Anterior cingulate cortex (tissue), 58 donors: ENCODE data around the gene TMEM219.

Experiments
- DNase-seq, 58 donors: peaks; one replicate each; lab custom pipeline; 2025; lab: John Stamatoyannopoulos, UW

TMEM219 gene

DNA sequence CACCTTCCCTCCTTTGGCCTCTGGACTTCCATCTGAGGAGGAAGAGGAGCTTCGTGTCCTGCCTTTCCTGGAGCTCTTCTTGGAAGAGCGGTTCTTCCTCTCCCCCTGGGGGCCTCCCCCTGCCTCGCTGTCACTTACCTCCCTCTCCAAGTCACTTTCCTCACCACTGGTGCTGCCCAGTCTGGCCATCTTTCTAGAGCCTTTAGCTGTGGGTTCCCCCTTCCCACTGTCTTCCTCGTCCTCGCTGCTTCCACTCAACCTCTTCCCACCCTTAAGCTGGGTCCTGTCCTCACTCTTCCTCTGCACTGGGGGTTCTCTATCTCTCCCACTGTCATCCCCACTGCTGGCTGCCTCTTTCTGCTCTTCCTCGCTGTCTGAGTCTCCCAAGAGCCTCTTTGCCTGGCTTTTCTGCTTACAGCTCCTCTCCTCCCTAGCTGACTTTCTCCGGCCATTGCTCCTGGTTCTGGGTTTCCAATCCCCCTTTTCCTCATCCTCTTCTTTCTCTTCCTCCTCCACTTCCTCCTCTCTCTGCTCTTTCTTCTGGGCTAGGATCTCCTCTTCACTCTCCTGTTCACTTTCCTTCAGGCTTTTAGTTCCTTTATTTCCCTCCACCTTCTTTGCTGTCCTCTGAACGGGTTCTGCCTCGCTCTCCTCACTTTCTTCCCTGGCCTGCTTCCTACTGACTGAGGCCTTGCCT, 32.2 kb downstream of the TMEM219 start:
- DNase-seq = no peak

DNA sequence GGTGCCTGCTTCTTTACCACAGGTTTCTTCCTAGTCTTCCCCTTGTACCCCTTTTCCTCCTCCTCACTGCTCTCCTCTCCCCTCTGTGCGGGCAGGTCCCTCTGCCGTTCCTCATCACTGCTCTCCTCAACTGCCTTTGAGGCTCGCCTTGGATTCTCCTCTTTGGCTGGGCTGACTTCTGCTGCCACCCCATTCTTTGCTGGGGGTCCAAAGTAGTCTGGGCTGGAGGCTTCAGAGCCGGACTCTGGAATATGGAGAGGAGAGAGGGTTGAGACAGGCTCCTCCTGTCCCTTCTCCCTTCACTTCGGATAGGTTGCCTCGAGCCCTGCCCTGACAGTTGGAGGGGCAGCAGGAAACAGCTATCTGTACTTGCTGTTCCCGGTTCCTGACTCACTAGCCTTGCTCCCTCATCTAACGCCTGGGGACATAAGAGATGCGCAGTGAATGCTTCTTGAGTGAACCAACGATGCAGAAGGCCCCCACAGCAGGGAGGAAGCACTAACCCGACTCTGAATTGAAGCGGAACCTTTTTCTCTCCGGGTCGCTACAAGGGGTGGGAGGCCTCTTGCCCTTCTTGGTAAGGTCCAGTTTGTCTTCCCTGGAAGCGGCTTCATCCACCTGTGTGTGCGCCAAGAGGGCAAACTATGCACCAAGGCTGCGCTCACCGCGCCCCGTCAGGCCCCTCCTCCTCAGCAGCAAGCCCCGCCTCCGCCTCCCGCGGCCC, 32.9 kb downstream of the TMEM219 start:
- peak in 12 of 58 donors; percentile 47 to 65 (median 56) for DNase-seq

DNA sequence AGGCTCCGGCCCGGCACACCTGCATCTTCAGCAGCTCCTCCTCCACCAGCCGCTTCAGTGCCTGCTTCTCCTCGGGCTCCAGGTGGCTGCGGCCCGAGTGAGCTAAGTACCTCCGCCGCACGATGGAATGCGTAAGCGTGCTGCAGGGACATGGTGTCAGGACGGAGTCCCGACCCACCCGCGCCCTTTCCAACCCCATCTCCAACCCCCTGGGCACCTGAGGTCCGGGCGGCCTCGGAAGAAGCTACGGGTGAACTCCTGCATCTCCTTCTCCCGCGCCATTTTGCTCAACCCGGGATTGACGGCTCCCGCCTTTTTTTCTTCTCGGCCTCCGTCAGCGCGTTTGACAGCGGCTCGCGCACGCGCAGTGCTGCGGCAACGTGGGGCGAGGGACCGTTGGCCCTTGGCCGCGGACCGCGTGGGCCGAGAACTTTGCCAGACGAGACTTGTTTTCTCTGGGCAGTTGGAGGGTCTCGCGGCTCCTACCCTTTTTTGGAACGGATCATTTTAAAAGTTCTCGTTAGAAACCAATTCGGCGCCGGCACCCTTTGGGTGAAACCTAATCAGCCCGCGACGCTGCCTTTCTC, 33.5 kb downstream of the TMEM219 start, which contains the start of gene HIRIP3:
TSS of gene HIRIP3 (minus strand) at position 294 of the 587 bp plus-strand sequence. CDS start at position 282, 12 bp downstream.
- peak in 56 of 58 donors; percentile 44 to 90 (median 80) for DNase-seq

DNA sequence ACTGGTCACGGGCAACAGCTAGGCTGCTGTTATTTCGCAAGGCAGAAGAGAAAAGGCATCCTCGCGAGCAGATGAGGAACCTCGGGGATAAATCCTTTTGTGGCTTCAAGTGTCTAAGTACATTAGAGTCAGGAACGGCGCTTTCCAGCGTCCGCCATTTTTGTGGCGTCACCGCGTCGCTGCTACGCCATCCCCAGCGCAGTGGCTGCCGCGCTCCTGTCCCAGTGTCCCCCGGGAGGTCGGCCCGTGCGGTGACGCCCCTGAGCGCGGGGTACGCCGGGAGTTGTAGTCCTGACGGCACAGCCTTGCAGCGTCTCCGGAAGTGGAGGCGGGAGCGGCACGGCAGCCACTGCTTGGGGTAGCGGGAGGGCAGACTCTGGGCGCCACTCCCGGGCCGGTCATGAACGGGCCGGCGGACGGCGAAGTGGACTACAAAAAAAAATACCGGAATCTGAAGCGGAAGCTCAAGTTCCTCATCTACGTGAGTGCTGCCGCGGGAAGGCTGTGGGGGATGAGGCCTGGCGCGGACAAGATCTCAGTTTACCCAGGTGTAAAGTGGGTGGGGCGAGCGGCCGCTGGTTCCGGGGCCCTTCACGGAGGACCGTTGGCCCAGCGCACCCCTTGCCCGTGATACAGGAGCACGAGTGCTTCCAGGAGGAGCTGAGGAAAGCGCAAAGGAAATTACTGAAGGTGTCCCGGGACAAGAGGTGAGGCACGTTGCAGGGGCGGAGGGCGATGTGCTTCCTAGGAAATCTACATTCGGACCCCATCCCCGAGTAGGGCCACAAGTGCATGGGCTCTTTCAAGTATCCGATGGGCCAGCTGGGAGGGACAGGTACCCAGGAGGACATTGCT, 34.3 kb downstream of the TMEM219 start, which contains the start of gene INO80E:
TSS of gene INO80E (plus strand) at position 331 of the 855 bp plus-strand sequence. CDS start at position 401, 70 bp downstream.
- peak; percentile 86 to 100 (median 97) for DNase-seq

DNA sequence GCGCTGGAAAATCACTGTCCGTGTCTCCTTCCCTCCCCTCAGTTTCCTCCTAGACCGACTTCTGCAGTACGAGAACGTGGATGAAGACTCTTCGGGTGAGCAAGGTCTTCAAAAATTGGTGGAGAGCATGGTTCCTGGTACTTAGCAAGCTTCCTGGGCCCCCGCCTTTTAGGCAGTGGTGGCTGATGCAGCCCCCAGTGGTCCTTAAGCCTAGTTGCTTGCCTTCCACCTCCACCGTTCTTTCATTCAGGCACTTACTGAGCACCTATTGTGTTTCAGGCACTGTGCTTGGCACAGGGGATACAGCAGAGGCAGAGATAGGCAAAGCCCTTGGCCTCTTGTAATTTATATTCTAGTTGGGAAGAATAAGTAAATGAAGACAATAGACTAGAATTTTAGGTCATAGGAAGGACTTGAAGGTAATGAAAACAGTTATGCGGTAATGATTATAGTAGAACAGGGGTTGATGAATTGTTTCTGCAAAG, 34.9 kb downstream of the TMEM219 start:
- DNase-seq = no peak

DNA sequence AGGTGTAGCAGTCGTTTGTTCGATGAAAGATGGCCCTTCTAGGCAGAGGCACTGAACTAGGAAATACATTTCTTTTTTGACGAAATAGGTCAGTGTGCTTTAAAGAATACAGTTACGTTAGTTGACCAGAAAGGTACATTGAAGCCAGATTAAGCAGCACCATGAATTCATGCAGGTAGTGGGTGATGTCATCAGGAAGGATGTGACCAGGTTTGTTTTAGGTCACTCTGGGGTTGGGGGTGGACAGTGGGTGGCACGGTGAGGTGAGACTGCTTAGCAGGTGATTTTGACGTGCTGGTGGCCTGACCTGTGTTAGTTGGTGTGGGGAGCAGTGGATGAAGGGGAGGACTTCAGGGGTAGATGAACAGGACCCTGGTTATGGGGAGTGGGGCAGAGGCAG, 37.7 kb downstream of the TMEM219 start:
- DNase-seq = no peak

DNA sequence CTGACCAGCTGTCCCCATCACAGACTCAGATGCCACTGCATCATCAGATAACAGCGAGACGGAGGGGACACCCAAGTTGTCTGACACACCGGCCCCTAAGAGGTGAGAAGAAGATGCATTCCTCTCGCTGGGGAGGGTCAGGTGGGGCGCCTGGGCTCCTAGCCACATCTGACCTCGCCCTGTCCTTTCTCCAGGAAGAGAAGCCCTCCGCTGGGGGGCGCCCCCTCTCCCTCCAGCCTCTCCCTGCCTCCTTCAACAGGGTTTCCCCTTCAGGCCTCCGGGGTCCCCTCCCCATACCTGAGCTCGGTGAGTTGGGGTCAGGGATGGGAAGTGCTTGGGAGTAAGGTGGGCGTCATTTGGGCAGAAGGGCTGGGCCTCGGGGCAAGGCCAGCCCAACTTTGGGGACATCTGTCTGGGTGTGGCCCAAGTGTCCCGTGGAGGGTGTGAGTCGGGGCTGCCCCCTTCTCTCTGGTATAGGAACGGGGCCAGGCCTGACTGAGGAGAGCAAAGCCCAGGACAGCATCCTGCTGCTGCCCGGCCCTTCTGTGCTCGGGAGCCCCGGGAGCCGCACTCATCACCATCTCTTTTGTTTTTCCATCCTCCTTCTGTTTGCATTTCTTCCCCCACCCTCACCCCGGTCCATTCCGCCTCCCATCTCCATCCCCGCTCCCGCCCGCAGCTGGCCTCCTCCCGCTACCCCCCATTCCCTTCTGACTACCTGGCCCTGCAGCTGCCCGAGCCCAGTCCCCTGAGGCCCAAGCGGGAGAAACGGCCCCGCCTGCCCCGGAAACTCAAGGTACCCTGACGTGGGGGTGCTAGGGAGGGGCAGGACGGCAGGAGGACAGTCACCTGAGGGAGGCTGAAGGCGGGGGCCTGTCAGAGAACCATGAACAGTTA, 39.1 kb downstream of the TMEM219 start:
- DNase-seq = no peak

DNA sequence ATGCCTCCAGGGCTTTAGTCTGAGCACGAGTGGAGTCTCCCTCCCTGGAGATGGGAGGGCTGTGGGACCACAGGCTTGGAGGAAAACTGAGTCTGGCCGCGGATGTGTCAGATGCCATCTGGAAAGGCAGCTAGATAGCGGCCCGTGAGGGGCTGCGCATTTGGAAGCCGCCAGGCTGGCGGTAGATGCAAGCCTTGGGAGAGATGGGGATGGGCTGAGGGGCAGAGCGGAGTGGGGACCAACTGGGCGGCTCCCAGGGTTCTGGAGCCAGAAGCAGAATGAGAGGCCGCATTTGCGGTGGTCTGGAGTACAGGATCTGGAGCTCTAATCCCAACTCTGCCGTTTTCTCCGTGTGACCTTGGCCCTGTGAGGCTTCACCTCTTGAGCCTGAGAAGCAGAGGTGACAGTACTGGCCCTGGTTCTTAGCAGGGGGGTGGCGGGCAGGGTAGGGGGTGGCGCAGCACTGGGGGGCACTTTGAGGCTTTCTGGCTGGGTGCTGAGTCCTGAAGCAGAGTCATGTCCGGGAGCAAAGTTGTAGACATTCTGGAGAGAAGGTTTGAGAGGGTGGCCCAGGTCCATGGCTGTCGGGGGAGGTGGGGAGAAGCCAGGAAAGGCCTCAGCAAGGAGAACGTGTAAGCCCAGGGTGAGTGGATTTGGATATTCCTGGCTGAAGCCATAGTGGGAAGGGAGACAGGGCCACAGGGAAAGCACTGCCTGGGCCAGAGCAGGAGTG, 40.9 kb downstream of the TMEM219 start:
- no peak for DNase-seq

DNA sequence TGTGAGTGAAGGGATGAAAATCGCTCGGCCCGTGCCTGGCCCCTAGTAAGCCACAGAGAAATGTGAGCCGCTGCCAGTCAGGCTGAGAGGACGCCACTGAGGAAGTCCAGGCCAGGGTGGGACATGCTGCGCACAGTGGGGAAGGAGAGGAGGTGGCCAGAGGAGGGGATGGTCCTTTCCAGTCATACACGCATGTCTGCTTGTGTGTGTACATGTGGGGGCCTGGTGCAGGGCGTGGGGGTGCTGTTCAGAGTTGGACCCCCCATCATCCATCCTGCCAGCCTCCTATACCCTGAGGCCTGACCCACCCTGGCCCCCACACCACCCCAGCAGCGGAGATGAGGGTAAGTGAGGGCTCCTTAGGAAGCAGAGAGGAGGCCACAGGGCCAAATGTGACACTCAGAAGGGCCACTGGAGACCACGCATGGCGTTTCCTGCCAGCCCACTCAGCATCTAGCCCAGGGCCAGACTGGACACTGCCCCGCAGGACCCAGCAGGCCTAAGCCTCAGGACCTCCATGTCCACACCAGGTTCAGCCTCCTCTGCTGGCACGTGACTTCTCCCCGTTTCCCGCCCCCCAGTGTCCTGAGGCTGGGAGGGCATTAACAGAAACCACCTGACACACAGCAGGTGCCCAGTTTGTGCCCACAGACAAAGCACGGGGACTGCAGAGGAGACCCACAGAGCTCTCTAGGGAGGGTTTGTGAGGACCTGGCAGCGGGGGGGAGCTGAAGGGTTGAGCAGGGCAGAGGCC, 42.0 kb downstream of the TMEM219 start:
- DNase-seq = no peak

DNA sequence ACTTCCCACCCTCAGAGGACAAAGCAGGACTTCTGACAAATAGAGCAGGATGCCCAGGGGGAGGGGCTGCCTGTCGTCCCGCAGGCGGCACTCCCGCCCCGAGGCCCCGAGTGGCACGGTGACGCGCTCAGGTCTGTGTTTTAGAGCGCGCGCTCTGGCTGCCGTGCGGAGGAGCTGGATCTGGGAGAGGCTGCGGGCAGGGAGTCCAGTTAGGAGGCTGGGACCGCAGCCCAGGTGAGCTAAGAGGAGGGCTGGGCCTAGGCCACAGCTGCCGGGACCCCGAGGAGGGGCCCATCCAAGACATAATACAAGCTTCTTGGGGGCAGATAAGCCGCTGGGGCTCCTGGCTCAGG, 42.5 kb downstream of the TMEM219 start:
- no peak for DNase-seq

DNA sequence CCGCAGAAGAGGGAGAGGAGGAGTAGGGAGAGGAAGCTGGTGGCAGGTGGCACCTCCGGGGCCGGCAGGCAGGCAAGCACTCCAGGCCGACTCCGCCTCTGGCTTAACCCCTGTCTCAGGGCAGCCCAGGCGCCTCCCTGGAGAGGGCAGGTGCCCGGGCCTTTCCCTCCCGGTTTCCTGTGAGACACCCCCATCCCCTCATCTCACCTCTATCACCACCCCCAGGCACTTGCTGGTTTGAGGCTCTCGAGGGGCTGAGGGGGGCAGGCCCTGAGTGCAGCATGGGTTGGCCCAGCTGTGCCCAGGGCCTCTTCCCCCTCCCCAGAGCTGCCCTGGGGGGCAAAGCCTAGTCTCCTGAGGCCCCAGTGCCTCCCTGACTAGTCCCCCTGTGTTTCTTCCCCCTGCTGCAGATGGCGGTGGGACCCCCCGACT, 42.9 kb downstream of the TMEM219 start:
- DNase-seq = no peak

DNA sequence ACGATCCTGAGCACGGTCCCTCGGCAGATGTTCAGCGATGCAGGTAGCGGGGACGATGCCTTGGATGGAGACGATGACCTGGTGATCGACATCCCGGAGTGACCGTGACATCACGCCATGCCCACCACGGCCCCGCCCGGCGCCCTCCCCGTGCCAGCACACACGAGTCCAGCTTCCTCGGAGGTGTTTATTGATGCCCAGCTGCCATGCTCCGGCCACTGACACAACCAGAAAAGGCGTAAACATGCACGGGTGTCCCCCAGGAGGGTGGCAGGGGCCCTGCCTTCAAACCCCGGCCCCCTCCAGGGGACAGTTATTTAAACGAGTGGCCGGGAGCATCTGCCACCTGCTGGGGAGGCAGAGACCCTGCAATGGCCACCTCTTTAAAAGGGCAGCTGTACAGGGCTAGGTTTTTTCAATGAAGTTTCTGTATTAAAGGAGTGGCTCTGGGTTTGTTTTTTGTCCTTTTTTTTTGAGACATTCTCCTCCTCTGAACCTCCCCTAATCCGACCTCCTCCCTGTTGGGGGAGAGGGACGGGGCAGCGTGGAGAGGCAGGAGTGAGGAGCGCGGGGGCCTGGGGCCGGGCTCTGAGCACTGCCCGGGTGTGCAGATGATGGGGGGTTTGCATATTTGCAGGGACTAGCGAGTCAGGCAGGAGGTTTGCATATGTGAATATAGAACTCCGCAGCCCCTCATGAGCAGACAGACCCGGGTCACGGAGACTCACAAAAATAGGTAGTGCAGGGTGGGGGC, 43.6 kb downstream of the TMEM219 start:
- DNase-seq = peak in 7 of 58 donors; percentile 9 to 30 (median 21)

DNA sequence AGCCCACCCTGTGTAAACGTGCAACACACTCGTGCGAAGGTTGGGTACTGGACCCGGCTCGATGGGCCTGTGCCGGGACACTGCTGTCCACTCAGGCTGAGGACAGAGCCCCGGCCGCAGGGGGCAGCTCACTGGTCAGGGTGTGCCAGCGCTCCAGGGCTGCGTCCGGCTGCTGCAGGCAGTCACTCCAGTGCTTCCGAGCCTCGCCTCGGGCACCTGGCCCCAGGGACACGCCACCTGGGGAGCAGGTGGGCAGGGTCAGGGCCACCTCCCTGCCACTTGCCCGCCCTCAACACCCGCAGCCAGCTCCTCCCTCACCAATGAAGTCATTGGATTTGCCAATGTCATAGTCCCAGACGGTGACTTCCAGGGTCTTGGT, 44.2 kb downstream of the TMEM219 start:
- no peak for DNase-seq

DNA sequence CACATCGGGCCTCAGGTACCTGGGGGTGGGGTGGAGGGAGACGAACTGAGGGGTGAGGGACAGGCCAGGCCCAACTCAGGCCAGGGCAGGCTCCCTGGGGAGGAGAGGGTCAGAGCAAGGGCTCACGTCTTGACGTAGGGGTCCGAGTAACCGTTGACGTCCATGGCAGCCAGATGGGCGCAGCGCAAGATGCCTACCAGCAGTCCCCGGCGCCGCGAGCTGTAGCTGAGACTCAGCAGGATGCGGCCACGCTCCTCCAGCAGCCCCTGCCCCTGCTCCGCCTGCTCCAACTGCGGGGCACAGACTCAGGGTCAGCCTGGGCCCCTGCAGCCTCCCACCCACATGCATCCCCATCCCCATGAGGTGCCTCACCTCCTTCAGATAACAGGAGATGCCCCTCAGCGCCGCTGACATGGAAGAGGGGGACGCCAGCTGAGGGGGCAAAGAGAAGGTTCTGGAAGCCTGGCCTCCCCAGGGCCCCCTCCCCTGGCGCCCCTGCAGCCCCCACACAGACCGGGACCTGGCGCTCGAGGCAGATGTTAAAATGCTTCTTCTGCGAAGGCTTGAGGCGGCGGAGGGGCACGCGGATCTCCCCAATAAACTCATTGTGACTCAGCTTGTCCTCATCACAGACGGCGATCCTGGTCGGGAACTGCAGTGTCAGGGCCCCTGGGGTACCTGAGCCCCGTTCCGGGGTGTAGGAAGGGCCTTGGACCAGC, 44.9 kb downstream of the TMEM219 start:
- DNase-seq = no peak

DNA sequence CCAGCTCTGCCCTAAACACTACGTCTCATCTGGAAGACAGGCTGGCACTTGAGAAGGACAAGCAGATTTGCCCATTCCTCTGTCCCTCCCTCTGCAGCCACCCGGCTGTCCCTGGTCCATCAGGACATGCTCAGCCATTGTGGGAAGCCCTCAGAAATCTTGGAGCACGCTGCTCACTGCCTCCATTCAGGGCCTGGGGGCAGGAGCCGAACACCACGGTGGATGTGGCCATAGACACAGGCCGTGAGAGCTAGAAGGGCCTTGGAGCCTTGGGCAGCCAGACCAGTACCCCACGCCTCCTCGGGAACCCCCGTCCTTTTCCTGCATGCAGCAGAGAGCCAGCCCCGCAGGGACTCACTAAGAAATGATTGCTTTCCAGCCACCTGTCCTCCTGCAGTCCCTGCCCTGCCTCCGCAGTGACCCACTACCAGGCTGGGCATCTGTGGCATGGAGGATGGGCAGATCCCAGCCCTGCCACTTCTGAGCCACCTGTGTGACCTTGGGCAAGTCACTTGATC, 45.6 kb downstream of the TMEM219 start:
- no peak for DNase-seq
